Natural killer cell (primary cell): ENCODE measurements around the gene WDR86. TPM values are rescaled to one million over a fixed set of nuclear protein-coding genes. Genes with fewer than 3 reads are reported as not detected.
A peak's percentile ranks its signal among the peaks of the same experiment; 100 is the strongest.

ENCODE experiments used
- ATAC-seq, 3 donors: fragments of 150-1000 bp in 2 of 3; fragments of 200-7000 bp in 1 of 3; cut with Tn5 transposase; 1 replicate in 1 of 3; 2 replicates in 2 of 3; pipeline ENCODE4 v1.10.0; 2021; ENCODE audit warnings: mild to moderate bottlenecking in 2 of 3, moderate library complexity in 2 of 3
- DNase-seq, 2 donors: peaks; one replicate each; pipeline versions ENCODE4 v3.0.0 to v3.0.0-alpha.2; 2013 to 2021; ENCODE audit warnings: mixed read lengths in 1 of 2
- H3K27ac ChIP-seq: one replicate; pipeline ENCODE4 v1.5.1; 2013; ENCODE audit warnings: mild to moderate bottlenecking, low read length
- H3K27me3 ChIP-seq: one replicate; pipeline ENCODE4 v1.6.1; 2013; ENCODE audit warnings: low read length; ENCODE audit not compliant: control insufficient read depth, insufficient read depth
- H3K36me3 ChIP-seq: one replicate; pipeline ENCODE4 v1.6.1; 2013; ENCODE audit warnings: low read length; ENCODE audit not compliant: control insufficient read depth, insufficient read depth
- H3K4me1 ChIP-seq: one replicate; pipeline ENCODE4 v1.6.1; 2013; ENCODE audit warnings: low read length; ENCODE audit not compliant: control insufficient read depth, insufficient read depth
- H3K4me3 ChIP-seq: one replicate; pipeline ENCODE4 v1.5.1; 2013; ENCODE audit warnings: low read length
- H3K9me3 ChIP-seq: one replicate; pipeline ENCODE4 v1.6.1; 2013; ENCODE audit warnings: low read length; ENCODE audit not compliant: control insufficient read depth, insufficient read depth
- H3K27ac Mint-ChIP-seq, 2 donors: one replicate each; pipeline ENCODE4 v1.8.0; 2022; ENCODE audit warnings: mild to moderate bottlenecking in 2 of 2, mixed read lengths in 2 of 2, moderate library complexity in 1 of 2
- H3K27me3 Mint-ChIP-seq, 2 donors: one replicate each; pipeline ENCODE4 v1.8.0; 2022; ENCODE audit warnings: low read depth in 2 of 2, mixed read lengths in 2 of 2
- H3K36me3 Mint-ChIP-seq: one replicate; pipeline ENCODE4 v1.8.0; 2022; ENCODE audit warnings: mixed read lengths
- H3K4me1 Mint-ChIP-seq, 2 donors: one replicate each; pipeline ENCODE4 v1.8.0; 2022; ENCODE audit warnings: mixed read lengths in 2 of 2
- H3K4me3 Mint-ChIP-seq: one replicate; pipeline ENCODE4 v1.8.0; 2022; ENCODE audit warnings: mild to moderate bottlenecking, moderate library complexity, mixed read lengths
- H3K9me3 Mint-ChIP-seq, 2 donors: one replicate each; pipeline ENCODE4 v1.8.0; 2022; ENCODE audit warnings: mixed read lengths in 2 of 2
- CTCF ChIP-seq: fragments of 200-600 bp; IDR thresholded peaks from one replicate; pipeline ENCODE4 v1.8.0; 2022; ENCODE audit warnings: antibody characterized with exemption
- WGBS: methylation state at CpG from one replicate; pipeline ENCODE4 v1.1.7; 2013; ENCODE audit warnings: missing lambda C conversion rate; ENCODE audit not compliant: insufficient coverage; 5-methylcytosine and 5-hydroxymethylcytosine counted together
- intact Hi-C: fragments of 100-400 bp; cut with micrococcal nuclease; formaldehyde crosslinking; loops from one replicate; pipeline ENCODE4 v1.14.2; 2022
- total RNA-seq, 4 donors: library from RNA; stranded (reverse); fragments of 120-200 nt in 1 of 4; gene quantifications; one replicate each; pipeline versions ENCODE4 v1.2.3 to v1.2.4, GENCODE V29; 2013 to 2022

The WDR86 gene
- total RNA-seq, 3 donors from 2014 or later (not counting 1 experiment from before 2014, with no cell fraction given): 1.6 to 4.6 (median 2.1) TPM

DNA sequence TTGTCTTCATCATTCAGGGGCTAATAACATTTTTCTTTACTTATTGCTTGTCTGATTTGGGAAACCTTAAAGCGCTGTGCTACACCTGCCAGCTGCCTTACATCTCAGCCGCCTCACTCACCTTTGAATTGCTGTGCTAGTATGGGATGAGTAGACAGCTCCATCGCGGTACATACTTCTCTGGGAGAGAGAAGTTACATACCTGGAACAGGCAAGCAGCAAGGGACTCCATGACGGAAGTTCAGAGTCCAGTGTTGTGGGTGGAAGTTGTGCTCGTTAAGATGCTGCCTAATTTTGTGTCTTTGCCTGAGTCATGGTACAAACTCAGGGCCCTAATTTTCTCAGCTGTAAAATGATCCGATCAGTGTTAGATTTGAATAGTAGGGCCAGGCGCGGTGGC, 66.3 kb downstream of the WDR86 start:
- H3K36me3 Mint-ChIP-seq: peaks cover 7% of the 10 kb centered on the region
- Histone ChIP-seq H3K4me3 (no peak overlapping the region), H3K27ac (no peak overlapping the region), H3K27me3 (no peaks in the 10 kb centered on the region), H3K36me3 (peaks cover 26% of the 10 kb centered on the region), H3K9me3 (peaks cover 5% of the 10 kb centered on the region), H3K4me1 (peaks cover 28% of the 10 kb centered on the region)
- no peak for DNase-seq
- TF ChIP-seq CTCF: no peak
- H3K4me3 Mint-ChIP-seq: peak overlapping the region; percentile 95
- peaks cover 14 to 25% of the 10 kb centered on the region in 2 donors for H3K4me1 Mint-ChIP-seq
- WGBS: 96% methylated on average over 9 of the region's 9 CpGs
- H3K27ac Mint-ChIP-seq: peak overlapping the region; percentile 91 to 96
- intact Hi-C loops: loop anchor here (5.0 to 10.0 kb wide), 3 partner anchors 116 to 261 kb away; partner anchors contain the start of genes ABCF2, FASTK, RHEB and TMUB1
- no peaks in the 10 kb centered on the region for H3K27me3 Mint-ChIP-seq
- H3K9me3 Mint-ChIP-seq: no peaks in the 10 kb centered on the region
- ATAC-seq: no peak

DNA sequence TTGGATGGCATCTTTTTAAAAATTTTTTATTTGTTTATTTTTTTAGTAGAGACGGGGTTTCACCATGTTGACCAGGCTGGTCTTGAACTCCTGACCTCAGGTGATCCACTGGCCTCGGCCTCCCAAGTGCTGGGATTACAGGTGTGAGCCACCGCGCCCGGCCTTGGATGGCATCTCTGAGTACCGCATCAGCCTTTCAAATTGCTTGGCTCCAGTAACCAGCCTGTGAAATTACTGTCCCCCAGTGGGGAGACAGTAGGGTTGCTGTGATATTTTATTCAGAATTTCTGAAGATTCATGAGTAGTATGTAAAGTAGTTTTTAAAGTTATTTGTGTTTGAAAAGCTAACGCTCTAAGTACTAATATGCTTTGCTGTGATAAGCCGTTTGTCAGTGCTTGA, 67.0 kb downstream of the WDR86 start:
- DNase-seq (no peak), ATAC-seq (no peak)
- Histone ChIP-seq H3K4me1 (peaks cover 27% of the 10 kb centered on the region), H3K27me3 (no peaks in the 10 kb centered on the region), H3K4me3 (peak overlapping the region; percentile 95), H3K36me3 (peaks cover 26% of the 10 kb centered on the region), H3K9me3 (peaks cover 5% of the 10 kb centered on the region), H3K27ac (peak overlapping the region; percentile 91)
- no peaks in the 10 kb centered on the region for H3K27me3 Mint-ChIP-seq
- TF ChIP-seq CTCF: no peak
- peaks cover 14 to 25% of the 10 kb centered on the region in 2 donors for H3K4me1 Mint-ChIP-seq
- no peaks in the 10 kb centered on the region for H3K9me3 Mint-ChIP-seq
- peaks cover 7% of the 10 kb centered on the region for H3K36me3 Mint-ChIP-seq
- H3K27ac Mint-ChIP-seq: peak overlapping the region; percentile 91 to 96
- 74% methylated on average over 8 of the region's 8 CpGs for WGBS
- intact Hi-C loops: loop anchor here (1.0 to 10.0 kb wide), 4 partner anchors 7 to 261 kb away; partner anchors contain the start of genes ABCF2, FASTK, RHEB and TMUB1
- H3K4me3 Mint-ChIP-seq: peak overlapping the region; percentile 95

DNA sequence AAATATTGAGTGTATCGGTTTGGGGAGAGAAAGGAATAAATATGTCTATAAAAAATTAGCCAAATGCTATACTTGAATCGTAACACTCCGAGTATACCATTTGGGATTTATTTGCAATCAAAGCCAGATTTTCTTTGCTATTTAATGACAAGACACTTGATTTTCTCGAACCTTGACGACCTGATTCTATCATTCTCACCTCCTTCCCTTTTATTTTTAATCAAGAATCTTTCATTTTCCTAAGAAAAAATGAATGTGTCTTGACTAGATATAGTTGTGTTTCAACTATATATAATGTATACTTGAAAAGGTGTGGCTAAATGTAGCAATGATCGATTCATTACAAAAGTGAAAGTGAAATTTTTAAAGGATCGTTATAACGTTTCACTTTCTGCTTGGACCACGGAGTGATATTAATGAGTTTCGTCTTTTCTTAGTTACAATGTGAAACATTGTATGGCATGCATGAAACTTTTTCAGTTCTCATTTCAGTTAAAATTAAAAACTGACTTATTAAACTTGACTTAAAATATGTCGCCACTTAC, 67.7 kb downstream of the WDR86 start:
- intact Hi-C loops: loop anchor here (1.0 to 10.0 kb wide), 4 partner anchors 8 to 260 kb away; partner anchors contain the start of genes ABCF2, FASTK, RHEB and TMUB1

More for the DNA sequence above, 67.7 kb downstream of the WDR86 start:
- Histone ChIP-seq H3K36me3 (peaks cover 23% of the 10 kb centered on the region), H3K9me3 (peaks cover 5% of the 10 kb centered on the region), H3K27ac (peak overlapping the region; percentile 91), H3K27me3 (no peaks in the 10 kb centered on the region), H3K4me1 (peaks cover 27% of the 10 kb centered on the region), H3K4me3 (peak overlapping the region; percentile 95)
- Mint-ChIP-seq H3K4me3 (peak overlapping the region; percentile 95), H3K9me3 (no peaks in the 10 kb centered on the region), H3K36me3 (peaks cover 7% of the 10 kb centered on the region), H3K27me3 (no peaks in the 10 kb centered on the region), H3K4me1 (peaks cover 14 to 25% of the 10 kb centered on the region in 2 donors), H3K27ac (peak overlapping the region; percentile 91 to 96)
- WGBS: 0% methylated on average over 6 of the region's 11 CpGs
- ATAC-seq: peak; percentile 47 to 61 (median 48)
- no peak for TF ChIP-seq CTCF
- DNase-seq: peak in 1 of 2 donors; percentile 69
